HG02798 (cell line): ENCODE measurements around the gene CCDC33.

ENCODE experiments used
- ATAC-seq: cut with Tn5 transposase; IDR thresholded peaks from one replicate; pipeline ENCODE4 v1.9.1; 2021; ENCODE audit warnings: mild to moderate bottlenecking; ENCODE audit not compliant: unreplicated experiment, poor library complexity

CCDC33 gene

DNA sequence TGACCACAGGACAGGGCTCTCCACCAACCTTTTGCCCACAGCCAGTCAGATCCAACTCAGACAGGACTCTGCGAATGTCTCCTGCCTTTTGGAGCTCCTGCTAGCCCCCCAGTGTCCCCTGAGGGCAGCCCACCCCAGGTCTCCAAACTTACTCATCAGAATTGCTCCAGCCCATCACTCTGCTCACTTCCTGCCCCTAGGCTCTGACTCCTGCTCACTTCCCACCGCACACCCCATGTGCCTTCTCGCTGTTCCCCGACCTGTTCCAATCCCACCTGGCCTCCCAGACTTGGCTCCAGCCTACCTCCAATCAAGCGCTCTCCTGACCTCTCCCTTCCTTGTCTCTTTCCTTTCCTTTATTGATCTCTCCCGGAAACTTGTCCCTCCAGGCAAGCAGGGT lies 27.6 kb upstream of the CCDC33 start:
- ATAC-seq, result no peak

DNA sequence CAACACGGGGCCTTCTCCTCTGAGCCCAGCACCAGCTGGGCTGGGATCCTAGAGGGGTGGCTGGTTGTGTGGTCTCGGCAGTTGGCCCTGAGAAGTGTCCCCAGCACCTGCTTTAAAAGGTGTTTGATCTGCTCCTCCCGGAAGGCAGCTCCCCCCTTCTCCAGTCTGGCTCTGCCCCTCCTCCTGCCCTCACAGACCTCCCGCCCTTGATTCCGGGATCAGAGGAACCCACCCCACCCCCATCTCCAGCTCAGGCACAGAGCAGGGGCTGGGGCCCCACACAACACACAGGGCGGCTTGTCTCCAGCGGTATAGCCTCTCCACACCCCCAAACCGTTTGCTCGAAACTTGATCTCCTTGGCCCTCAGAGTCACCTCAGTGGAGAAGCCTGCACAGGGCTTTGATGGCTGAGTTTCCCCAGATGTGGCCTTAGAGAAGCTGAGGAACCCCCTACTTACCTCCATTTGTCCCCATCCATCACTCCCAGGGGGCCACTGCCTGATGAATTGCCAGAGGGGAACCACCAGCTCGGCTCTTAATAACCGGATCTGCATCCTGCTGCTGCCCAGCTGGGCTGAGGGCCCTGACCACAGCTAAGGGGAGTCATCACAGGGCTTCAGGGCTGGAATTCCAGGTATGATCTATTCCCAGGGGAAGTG lies 27.1 kb upstream of the CCDC33 start:
- ATAC-seq, result no peak

- no peak for ATAC-seq
Measured at GRCh38 chr15:74209560-74209958, 26.6 kb upstream of the CCDC33 start.

DNA sequence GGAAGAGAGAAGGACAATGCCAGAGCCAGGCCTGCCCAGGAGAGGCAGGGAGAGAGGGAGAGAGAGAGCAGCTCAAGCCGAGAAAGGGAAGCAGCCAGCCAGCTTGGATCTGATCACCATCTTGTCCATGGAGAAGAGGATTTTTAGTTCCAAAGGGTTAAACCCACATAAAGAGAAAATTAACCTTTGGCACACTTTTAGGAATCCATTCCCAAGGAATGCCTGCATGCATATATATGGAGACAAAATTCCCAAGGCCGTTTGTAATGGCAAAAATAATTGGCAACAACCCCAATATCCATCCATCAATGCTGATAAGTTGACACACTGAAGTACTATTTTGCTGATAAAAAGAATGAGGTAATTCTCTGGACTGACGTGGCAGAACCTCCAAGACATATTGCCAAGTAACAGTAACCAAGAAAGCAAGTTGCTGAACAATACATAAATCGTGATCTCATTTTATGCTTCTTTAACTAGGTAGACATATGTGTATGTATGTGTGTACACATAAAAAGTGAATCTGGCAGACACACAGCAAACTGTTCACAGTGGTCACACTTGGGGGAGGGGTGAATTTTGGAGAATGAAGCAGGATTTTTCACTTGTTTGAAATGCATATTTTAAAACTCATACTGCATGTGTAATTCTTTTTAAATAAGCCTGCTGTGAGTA lies 26.0 kb upstream of the CCDC33 start:
- no peak for ATAC-seq

DNA sequence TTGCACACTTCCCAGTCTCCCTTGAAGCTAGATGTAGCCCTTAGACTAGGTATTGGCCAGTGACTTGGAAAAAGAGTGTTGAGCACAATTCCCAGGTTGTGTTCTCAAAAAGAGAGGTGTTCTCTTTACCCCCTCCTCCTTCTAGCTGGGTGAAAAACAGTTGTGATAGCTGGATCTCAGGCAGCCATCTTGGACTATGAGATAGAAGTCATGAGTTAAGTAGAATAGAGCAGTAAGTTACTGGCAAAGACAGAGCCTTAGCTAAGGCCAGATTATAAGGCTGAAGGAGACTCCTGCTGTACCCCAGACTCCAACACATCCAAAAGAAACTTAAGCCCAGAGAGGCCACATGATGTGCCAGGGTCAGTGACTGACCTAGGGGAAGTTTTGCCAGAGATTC lies 25.4 kb upstream of the CCDC33 start:
- ATAC-seq, result no peak

DNA sequence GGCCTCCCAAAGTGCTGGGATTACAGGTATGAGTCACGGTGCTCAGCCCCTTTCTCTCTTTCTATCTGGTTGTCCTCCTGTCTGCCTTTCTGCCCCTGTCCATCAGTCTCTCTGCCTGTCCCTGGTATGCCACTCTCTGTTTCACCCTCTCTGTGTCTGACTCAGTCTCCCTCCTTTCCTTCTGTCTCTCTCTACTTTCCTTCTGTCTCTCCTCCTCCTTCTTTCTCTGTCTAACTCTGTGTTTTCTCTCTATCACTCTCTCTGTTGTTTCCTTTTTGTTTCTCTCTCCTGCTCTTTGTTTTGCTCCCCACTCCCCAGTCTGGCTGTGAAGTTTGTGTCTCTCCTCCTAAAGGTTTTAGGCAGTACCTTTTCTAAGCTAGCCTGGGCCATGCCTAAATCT lies 24.5 kb upstream of the CCDC33 start:
- no peak for ATAC-seq

DNA sequence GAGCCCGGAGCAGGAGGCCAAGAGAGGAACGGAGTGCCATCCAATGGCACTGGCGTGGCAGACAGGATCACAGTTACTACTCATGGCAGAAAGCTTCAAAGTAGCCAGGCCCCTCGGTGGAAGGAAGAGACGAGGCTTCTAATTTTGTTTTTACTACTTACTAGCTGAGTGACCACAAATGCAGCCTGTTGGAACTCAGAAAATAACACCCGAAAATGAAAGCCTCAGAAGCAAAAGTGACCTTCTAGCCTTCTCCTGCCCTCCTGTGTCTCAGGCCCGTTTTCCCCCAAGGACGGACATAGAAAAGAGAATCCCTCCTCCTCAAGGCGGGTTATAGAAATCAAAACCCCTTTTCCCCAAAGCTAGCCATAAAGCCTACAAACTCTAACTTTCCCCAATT lies 23.6 kb upstream of the CCDC33 start:
- ATAC-seq, result no peak

GRCh38 chr15:74213858-74214284 lies 22.3 kb upstream of the CCDC33 start:
- ATAC-seq, result no peak

GRCh38 chr15:74214324-74215021 lies 21.7 kb upstream of the CCDC33 start:
- no peak for ATAC-seq

DNA sequence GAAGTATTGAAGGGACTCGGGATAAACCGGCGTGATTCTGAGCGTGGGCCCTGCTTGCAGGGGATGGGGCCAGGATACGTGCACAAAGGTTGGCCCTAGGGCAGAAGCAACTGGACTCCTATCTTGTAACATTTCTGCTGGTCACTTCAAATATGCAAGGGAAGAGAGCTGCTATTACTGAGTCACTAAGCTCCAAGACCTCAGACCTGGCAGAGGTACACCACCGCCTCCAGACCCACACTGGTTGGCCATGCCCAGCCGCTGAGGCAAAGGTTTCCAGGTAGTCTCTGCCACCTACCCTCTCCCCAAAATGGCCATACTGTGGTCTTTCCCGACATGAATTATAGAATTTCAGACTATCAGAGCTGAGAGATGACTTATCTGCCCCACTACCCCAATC lies 20.2 kb upstream of the CCDC33 start:
- ATAC-seq, result no peak

DNA sequence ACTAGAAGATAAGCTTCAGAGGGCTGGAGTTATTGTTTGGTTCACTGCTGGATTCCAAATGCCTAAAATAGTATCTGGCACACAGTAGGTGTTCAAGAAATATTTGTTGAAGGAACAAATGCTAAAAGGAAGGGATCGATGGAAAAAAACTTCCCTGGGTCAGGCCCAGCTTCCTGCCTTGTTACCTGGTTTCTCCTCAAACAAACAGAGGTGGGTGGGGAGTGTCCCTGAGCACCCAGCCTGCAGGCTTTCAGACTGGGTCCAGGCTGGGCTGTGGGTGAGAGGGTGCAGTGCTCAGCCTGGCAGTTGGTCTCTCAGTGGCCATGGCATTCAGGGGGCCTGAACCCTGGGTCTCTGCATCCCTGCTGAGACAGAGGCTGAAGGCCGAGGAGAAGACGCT lies 19.2 kb upstream of the CCDC33 start:
- ATAC-seq, result no peak

- no peak for ATAC-seq
Measured at GRCh38 chr15:74217907-74218885, 17.9 kb upstream of the CCDC33 start.

DNA sequence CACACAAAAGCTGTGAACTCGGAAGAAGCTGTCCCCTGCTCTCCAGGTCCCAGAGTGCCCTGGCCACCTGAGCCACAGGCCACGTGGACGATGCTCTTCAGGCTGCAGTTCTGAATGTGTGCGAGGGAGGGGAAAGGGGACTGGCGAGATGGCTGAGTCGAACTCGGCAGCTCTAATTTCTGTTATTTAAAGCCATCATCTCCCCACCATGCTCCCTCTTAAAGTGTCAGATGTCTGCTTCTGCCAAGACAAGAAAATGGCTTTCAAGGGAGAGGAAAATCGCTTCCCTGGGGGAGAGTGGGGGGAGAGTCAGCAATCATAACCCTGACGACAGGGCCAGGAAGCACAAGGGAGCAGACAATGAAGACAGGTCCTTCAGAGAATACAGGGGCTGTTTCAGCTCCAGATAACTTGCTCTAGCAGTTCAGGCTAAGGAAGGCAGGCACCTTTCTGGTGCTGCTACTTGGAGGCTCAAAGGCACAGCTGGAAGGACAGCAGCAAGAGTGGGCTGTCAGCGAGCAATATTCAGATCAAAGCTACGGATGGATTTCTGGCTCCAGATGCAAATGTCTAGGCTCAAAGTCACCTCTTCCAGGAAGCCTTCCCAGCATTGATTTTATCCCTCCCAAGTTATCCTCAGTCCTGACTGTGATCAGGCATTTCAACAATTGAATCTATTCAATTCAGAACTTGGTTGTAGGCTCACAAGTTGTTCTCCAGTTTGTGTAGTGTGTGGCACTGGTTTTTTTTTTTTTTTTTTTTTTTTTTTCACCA lies 15.5 kb upstream of the CCDC33 start:
- no peak for ATAC-seq

GRCh38 chr15:74221399-74222239 lies 14.5 kb upstream of the CCDC33 start:
- ATAC-seq, result no peak

DNA sequence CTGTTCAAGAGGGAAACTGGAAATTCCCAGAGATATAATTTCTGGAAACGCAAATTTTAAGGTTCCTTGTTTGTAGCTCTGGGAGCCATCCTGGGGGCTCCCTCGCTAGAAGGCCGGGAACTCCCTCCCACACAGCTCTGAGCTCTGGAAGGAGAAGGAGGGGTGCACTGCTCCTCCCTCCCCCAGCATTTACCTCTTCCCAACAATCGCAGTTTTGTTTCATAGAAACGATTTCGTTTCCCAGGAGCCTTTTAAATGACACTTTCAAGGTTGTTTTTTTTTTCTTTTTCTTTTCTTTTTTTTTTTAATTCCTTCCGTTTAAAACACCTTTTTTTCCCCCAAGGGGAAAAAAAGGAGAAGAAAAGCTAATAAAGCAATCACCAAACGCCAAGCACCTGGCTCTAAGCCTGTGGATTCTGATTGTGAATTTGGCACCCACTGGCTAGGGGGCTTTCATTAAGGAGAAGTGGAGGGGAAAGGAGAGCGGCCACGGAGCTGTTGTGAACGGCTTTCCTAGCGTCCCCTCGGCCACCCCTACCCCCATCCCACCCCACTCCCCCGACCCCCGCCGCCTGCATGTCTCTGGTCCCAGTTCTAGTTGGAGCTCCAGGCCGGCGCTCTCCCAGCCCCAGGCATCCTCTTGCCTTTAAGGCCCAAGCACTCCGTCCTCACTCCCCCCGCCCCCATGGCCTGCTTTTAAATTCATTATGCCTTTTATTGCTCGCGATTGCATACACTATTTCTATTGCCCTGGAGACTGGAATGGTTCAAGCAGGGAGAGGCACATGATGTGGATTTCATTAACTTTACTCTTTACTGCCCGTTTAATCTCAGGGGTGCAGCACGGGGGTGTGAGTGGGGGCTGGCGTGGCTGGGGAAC lies 13.6 kb upstream of the CCDC33 start:
- ATAC-seq, result no peak

- ATAC-seq, result no peak
Measured at GRCh38 chr15:74225928-74226327, 10.2 kb upstream of the CCDC33 start.

DNA sequence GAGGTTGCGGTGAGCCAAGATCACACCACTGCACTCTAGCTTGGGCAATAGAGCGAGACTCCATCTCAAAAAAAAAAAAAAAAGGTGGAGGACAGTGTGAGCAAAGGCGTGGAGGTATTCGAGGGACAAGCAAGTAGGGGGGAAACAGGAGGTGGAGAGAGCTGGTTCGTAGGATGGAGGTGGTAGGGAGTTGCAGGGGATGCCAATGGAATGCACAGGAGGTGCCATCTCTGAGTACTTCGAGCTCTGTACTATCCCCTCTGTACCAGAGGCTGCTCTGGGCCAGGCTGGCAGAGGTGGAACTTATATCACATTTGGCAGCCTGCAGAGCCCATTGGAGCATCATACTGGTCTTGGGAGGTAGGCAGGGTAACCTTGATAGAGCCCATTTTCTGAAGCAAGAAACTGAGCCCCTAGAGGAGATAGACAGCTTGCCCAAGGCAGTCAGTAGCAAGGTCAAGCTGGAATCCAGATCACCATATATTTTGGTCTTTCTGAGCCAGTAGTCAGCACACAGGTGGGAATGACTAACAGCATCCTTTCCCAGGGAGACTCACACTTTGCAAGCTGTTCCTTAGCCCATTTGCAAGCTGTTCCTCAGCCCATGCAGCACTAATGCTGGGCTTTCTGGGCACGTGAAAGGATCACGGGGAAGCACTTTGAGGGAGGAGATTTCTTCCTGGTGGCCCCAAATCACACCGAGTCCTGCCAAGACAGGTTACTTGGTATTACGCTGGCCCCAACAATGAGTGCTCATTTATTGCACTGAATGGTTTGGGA lies 9.2 kb upstream of the CCDC33 start:
- ATAC-seq, result no peak
